GM12892 (cell line): Measurements from ENCODE around the gene STKLD1.

Experiments
- POLR2A ChIP-seq: IDR thresholded peaks from 2 replicates; pipeline ENCODE4 v1.6.1; 2011; ENCODE audit warnings: low read depth, low read length, control low read depth
- TAF1 ChIP-seq: IDR thresholded peaks from 2 replicates; pipeline ENCODE4 v1.6.1; 2011; ENCODE audit warnings: low read depth, mild to moderate bottlenecking, control low read depth, low read length, borderline replicate concordance

DNA sequence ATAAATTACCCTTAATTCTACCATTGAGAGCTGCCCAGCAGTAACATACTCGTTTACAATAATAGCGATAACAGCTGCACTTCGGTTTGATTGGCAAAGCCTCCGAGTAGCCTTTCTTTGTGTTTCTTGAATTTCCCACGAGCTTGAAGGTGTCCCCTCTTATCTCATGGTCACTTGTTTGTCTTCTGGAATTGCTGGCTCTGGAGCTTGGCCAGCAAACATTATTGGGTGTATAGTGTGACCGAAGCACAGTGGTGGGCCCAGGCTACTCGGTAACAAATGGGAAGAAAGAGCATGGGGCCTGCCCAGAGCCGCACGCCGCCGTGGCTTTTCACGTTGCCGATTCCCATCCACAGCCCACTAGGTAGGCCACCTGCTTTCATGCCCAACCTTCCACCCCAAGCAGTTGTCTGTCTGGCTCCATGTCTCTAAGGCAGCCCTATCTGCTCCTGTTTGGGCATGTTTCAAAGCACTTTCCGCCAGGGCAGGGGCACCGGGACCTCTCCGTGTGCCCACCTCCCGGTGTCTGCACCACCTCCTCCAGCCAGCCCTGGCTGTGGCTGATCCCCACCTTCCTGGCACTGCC is 8.7 kb downstream of the STKLD1 start:
- TF ChIP-seq POLR2A: no peak
- TF ChIP-seq TAF1: no peak
